Coronary artery (tissue), 2 donors: ENCODE data around the gene CTTNBP2.

Experiments used
- DNase-seq: peaks from one replicate; pipeline ENCODE4 v3.0.0-alpha.2; 2017; ENCODE audit warnings: low spot score
- H3K27ac ChIP-seq, 2 donors: fragments of 200-600 bp; sonication (generic); one replicate each; pipeline ENCODE4 v1.5.1; 2016 to 2019
- H3K4me3 ChIP-seq: fragments of 200-600 bp; sonication (generic); 2 replicates; pipeline ENCODE4 v1.5.1; 2016; ENCODE audit warnings: mild to moderate bottlenecking, moderate library complexity
- TF ChIP-seq, protein P1 (sequence below): fragments of 200-600 bp; sonication (generic); IDR thresholded peaks from one replicate; pipeline ENCODE4 v1.5.1; 2019; ENCODE audit warnings: antibody characterized with exemption

CTTNBP2 gene

DNA sequence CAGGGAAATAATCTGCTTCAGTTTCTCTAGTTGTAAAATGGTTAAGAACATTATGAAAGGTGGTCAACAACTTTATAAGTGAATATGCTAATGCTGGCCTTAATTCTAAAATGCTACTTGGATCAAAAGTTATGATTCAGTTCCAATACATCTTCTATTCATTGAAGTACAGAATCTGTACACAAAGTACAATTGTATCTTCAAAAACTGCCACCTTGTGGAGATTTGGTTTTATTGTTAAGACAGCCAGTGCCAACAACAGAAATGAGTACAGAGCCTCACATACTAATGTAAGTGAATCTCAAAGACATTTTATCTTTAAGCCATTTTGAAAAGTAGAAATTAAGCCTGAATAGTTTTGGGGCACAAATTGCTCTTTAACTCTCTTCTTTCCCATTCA, 199.4 kb downstream of the CTTNBP2 start:
- Histone ChIP-seq H3K27ac (no peak overlapping the region), H3K4me3 (no peak overlapping the region)
- DNase-seq: no peak
- TF ChIP-seq, protein P1, sequence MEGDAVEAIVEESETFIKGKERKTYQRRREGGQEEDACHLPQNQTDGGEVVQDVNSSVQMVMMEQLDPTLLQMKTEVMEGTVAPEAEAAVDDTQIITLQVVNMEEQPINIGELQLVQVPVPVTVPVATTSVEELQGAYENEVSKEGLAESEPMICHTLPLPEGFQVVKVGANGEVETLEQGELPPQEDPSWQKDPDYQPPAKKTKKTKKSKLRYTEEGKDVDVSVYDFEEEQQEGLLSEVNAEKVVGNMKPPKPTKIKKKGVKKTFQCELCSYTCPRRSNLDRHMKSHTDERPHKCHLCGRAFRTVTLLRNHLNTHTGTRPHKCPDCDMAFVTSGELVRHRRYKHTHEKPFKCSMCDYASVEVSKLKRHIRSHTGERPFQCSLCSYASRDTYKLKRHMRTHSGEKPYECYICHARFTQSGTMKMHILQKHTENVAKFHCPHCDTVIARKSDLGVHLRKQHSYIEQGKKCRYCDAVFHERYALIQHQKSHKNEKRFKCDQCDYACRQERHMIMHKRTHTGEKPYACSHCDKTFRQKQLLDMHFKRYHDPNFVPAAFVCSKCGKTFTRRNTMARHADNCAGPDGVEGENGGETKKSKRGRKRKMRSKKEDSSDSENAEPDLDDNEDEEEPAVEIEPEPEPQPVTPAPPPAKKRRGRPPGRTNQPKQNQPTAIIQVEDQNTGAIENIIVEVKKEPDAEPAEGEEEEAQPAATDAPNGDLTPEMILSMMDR: no peak

- DNase-seq: no peak
- TF ChIP-seq, protein P1: no peak
- no peak overlapping the region for H3K4me3 ChIP-seq
- no peak overlapping the region for H3K27ac ChIP-seq
These were observed 199.9 kb downstream of the CTTNBP2 start for GRCh38 chr7:117673367-117673766.

DNA sequence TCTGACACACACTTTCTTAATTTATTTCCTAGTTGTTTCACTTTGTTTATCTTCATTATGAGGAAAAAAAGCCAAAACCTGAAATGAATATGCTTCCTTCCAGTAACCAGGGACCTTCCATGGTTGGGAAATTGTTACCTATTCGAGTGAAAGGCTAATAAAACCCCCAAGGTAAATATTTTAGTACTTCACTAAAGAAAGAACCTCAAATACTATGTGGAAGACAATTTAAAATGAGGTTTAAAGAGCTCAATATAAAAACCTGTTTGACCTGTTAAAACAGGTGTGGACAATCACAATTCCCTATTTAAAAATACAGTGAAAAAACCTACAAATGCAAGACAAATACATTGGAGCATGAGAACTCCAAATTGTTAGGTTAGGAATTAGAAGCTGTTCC, 200.8 kb downstream of the CTTNBP2 start:
- DNase-seq: no peak
- TF ChIP-seq, protein P1: no peak
- Histone ChIP-seq H3K4me3 (no peak overlapping the region), H3K27ac (no peak overlapping the region)

DNA sequence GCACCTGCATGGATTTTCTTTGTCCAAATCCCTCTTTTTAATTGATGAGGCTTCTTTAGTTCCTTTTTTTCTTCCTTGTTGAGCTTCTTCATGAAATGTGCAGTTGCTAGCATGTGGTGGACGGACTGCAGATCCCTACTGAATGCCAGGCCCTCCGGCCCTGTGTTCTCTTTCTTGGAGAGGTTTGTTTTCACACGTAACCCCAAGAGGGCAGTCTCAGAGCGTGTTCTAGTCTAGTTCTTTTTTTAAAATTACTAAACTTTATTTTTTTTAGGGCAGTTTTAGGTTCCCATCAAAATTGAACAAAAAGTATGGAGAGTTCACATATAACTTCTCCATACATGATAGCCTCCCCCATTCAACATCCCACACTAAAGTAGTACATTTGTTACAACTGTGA, 203.4 kb downstream of the CTTNBP2 start:
- no peak overlapping the region for H3K27ac ChIP-seq
- TF ChIP-seq, protein P1: no peak
- H3K4me3 ChIP-seq: no peak overlapping the region
- no peak for DNase-seq

- H3K27ac ChIP-seq: no peak overlapping the region
- TF ChIP-seq, protein P1: no peak
- DNase-seq: no peak
- H3K4me3 ChIP-seq: no peak overlapping the region
These were observed 205.8 kb downstream of the CTTNBP2 start for GRCh38 chr7:117667456-117667855.

- TF ChIP-seq, protein P1: no peak
- no peak overlapping the region for H3K27ac ChIP-seq
- no peak overlapping the region for H3K4me3 ChIP-seq
- DNase-seq: no peak
These were observed 206.6 kb downstream of the CTTNBP2 start for GRCh38 chr7:117666689-117667088.

DNA sequence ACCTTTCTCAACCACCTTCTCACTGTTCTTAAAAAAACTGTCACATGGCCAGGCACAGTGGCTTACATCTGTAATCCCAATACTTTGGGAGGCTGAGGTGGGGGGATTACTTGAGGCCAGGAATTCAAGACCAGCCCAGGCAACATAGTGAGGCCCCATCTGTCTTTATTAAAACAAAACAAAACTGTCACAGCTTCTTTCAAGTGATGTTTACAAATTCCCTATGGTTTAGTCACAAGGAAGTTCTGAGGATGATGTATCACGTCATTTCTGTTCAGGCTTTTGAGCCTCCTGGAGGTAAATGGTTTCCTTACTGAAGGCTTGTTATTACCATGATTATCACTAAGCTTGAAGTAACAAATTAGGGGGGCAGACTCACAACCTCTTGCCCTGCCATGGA, 207.2 kb downstream of the CTTNBP2 start:
- Histone ChIP-seq H3K27ac (no peak overlapping the region), H3K4me3 (no peak overlapping the region)
- no peak for DNase-seq
- TF ChIP-seq, protein P1: no peak
